ENCODE data around the gene TBCD. TPM values are rescaled to one million over a fixed set of nuclear protein-coding genes. Genes with fewer than 3 reads are reported as not detected.

Gene TBCD
- total and polyA plus RNA-seq, 12 donors, result 25.6 to 240 (median 66.2) TPM

DNA sequence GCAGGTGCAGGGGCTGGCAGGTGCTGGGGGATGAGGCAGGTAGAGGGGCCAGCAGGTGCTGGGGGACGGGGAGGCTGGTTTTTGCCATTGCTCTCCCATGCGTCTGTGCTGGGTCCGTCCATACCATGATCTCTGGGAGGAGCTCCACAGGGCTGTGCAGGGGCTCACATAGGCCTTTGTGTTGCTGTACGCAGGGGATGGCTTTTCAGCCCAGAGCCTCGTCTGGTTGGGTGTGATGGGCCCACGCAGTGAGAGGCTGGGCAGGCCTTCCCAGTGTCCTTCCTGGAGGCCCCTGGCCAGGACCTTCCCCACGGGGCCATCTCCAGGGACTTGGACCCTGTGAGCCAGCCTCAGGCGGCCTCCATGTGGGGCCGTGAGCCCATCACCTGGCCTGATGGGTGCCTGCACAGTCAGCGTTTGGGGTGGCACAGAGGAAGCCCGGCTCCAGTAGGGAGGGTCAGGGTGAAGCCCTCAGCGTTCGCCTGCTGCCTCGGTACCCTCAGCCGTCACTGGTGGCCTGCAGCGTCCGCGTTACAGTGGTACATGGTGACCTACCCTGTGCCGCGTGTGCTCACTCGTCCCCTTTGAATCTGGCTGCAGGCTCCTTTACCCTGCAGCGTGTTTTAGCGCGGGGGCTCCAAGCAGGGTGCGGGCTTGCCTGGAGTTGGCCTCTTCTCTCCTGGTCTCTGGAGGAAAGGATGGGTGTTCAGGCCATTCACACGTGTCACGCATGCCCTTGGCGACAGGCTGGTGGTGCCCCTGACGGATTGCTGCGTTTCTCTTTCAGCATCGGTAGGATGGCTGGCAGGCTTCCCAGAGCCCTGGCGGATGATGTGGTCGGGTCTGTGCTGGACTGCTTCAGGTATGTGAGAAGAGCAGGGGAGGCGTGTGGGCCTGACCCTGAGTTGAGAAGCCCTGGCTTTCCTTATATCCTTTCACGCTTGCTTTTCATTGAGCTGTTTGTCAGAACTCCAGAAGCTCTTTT is 57.3 kb downstream of the TBCD start:
- no peaks in the 10 kb centered on the region for H3K27me3 ChIP-seq
- intact Hi-C loops (cut with DNase I), result no loop called here
- H3K4me1 ChIP-seq (replicated peaks in 1 of 2), result no peaks in the 10 kb centered on the region
- no peak for TF ChIP-seq POLR2A (IDR thresholded peaks at IDR 0.05)
- TF ChIP-seq, protein P1, sequence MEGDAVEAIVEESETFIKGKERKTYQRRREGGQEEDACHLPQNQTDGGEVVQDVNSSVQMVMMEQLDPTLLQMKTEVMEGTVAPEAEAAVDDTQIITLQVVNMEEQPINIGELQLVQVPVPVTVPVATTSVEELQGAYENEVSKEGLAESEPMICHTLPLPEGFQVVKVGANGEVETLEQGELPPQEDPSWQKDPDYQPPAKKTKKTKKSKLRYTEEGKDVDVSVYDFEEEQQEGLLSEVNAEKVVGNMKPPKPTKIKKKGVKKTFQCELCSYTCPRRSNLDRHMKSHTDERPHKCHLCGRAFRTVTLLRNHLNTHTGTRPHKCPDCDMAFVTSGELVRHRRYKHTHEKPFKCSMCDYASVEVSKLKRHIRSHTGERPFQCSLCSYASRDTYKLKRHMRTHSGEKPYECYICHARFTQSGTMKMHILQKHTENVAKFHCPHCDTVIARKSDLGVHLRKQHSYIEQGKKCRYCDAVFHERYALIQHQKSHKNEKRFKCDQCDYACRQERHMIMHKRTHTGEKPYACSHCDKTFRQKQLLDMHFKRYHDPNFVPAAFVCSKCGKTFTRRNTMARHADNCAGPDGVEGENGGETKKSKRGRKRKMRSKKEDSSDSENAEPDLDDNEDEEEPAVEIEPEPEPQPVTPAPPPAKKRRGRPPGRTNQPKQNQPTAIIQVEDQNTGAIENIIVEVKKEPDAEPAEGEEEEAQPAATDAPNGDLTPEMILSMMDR (IDR thresholded peaks at IDR 0.05), result no peak
- WGBS, 4 donors, result 86 to 91% (median 90%) methylated on average over 25 to 35 of the region's 35 CpGs
- no peaks in the 10 kb centered on the region for H3K9me3 ChIP-seq (replicated peaks in 1 of 3)
- no peak overlapping the region for H3K27ac ChIP-seq
- H3K4me3 ChIP-seq, result no peak overlapping the region
- no peak for DNase-seq
- peaks cover 0 to 6% of the 10 kb centered on the region in 2 donors for H3K36me3 ChIP-seq (replicated peaks in 1 of 2)

DNA sequence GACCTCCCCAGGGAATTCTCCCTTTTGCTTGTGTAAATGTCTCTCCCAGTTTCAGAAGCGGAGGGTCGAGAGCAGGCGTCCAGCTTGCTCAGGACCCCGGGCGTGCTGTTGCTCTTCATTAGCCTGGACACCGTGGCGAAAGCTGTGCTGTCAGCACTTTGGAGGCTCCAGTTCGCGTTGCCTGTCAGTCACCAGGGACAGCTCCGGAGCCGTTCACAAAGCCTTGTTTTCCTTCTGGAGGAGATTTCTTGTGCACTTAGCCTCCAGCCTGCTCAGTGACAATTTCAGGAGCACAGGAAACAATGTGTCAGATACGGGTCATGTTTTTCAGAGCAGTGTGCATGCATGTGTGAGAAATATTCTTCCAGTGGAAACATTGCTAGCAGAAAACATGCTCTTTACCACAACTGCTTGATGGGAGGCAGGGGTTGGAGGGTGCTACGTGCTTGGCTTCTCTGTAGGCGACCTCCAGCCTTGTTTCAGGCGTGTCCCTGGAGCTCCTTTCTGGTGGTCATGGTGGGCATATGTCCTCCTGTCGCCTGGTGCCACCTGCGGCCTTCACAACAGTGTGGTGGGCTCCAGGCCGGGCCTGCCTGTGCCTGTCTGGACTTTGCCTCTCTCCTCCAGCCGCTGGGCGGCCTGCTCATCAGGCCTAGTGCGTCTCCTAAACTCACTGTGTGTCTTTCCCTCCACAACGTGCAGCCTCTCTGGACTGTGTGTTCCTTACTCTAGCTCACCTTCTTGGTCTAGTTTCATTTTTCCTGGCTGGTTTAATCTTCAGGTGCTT is 59.0 kb downstream of the TBCD start:
- intact Hi-C loops (cut with DNase I), result no loop called here
- Histone ChIP-seq H3K4me3 (no peak overlapping the region), H3K36me3 (replicated peaks in 1 of 2) (peaks cover 0 to 6% of the 10 kb centered on the region in 2 donors), H3K9me3 (replicated peaks in 1 of 3) (no peaks in the 10 kb centered on the region), H3K27ac (no peak overlapping the region), H3K4me1 (replicated peaks in 1 of 2) (no peaks in the 10 kb centered on the region), H3K27me3 (no peaks in the 10 kb centered on the region)
- no peak for DNase-seq
- 87 to 92% (median 89%) methylated on average over 13 to 22 of the region's 22 CpGs for WGBS, 4 donors
- TF ChIP-seq, protein P1 (IDR thresholded peaks at IDR 0.05), result no peak
- TF ChIP-seq POLR2A (IDR thresholded peaks at IDR 0.05), result no peak

DNA sequence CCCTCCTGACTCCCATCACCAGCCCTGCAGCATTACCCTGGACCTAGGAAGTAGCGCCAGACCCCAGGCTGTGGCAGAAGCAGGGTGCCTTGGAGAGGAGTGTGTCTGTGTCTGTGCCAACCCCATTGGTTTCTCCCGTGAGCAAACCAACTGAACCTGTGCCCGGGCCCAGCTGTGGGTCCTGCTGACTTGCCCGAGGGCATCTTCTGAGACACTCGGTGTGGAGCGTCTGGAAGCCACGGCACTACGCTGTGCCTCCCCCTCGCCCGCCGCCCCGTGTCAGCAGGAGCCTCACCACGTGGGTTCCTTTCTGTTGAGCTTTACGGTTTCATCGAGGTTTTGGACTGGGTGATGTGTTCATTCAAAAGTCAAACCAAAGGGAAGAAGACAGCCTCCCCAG is 60.2 kb downstream of the TBCD start:
- Histone ChIP-seq H3K27me3 (no peaks in the 10 kb centered on the region), H3K36me3 (replicated peaks in 1 of 2) (peaks cover 0 to 6% of the 10 kb centered on the region in 2 donors), H3K4me1 (replicated peaks in 1 of 2) (no peaks in the 10 kb centered on the region), H3K4me3 (no peak overlapping the region), H3K9me3 (replicated peaks in 1 of 3) (no peaks in the 10 kb centered on the region), H3K27ac (no peak overlapping the region)
- 91 to 95% (median 93%) methylated on average over 4 to 15 of the region's 15 CpGs for WGBS, 4 donors
- TF ChIP-seq, protein P1 (IDR thresholded peaks at IDR 0.05), result no peak
- no peak for TF ChIP-seq POLR2A (IDR thresholded peaks at IDR 0.05)
- intact Hi-C loops (cut with DNase I), result no loop called here
- DNase-seq, result no peak

DNA sequence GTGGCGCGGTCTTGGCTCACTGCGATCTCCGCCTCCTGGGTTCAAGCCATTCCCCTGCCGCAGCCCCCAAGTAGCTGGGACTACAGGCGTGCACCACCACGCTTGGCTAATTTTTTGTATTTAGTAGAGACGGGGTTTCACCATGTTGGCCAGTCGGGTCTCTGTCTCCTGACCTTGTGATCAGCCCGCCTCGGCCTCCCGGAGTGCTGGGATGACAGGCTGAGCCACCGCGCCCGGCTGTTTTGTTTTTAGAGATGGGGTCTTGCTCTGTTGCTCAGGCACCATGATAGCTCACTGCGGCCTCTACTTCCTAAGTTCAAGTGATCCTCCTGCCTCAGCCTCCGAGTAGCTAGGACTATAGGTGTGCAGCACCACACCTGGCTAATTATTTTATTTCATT is 60.7 kb downstream of the TBCD start:
- no peaks in the 10 kb centered on the region for H3K27me3 ChIP-seq
- intact Hi-C loops (cut with DNase I), result no loop called here
- TF ChIP-seq POLR2A (IDR thresholded peaks at IDR 0.05), result no peak
- TF ChIP-seq, protein P1 (IDR thresholded peaks at IDR 0.05), result no peak
- H3K27ac ChIP-seq, result no peak overlapping the region
- H3K4me1 ChIP-seq (replicated peaks in 1 of 2), result no peaks in the 10 kb centered on the region
- WGBS, 4 donors, result 96 to 98% (median 97%) methylated on average over 16 to 17 of the region's 17 CpGs
- H3K36me3 ChIP-seq (replicated peaks in 1 of 2), result peaks cover 0 to 5% of the 10 kb centered on the region in 2 donors
- H3K9me3 ChIP-seq (replicated peaks in 1 of 3), result no peaks in the 10 kb centered on the region
- no peak overlapping the region for H3K4me3 ChIP-seq
- no peak for DNase-seq
